ENCODE data around the gene CORO2A.

DNA sequence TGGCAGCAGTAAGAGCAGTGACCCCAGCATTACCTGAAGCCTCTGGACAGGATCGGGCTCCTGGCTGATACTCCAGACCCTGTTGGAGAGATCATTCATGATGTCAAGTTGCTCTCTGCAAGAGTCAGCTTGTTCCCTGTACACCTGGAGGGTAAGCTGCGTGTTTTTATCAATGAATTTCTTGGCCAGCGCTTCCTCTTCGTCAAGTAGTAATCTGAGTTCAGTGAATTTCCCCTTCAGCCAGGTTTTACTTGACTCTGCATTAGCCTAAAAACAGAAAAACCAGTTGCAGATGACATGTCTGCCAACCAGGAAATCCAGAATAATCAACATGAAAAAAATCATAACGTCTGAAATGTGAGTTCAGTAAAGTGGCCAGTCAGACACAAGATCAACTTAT is 92.5 kb downstream of the CORO2A start:
- TF ChIP-seq, protein P1, sequence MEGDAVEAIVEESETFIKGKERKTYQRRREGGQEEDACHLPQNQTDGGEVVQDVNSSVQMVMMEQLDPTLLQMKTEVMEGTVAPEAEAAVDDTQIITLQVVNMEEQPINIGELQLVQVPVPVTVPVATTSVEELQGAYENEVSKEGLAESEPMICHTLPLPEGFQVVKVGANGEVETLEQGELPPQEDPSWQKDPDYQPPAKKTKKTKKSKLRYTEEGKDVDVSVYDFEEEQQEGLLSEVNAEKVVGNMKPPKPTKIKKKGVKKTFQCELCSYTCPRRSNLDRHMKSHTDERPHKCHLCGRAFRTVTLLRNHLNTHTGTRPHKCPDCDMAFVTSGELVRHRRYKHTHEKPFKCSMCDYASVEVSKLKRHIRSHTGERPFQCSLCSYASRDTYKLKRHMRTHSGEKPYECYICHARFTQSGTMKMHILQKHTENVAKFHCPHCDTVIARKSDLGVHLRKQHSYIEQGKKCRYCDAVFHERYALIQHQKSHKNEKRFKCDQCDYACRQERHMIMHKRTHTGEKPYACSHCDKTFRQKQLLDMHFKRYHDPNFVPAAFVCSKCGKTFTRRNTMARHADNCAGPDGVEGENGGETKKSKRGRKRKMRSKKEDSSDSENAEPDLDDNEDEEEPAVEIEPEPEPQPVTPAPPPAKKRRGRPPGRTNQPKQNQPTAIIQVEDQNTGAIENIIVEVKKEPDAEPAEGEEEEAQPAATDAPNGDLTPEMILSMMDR (IDR thresholded peaks at IDR 0.05), result no peak
- no peak for TF ChIP-seq EZH2 (IDR thresholded peaks at IDR 0.05)

Measured in neural progenitor cell (in vitro differentiated cells).